GM21717 (cell line): ENCODE results near the gene LEFTY1.

Source experiments
- ATAC-seq: cut with Tn5 transposase; IDR thresholded peaks from one replicate; pipeline ENCODE4 v1.9.1; 2021; ENCODE audit warnings: mild to moderate bottlenecking, moderate library complexity; ENCODE audit not compliant: unreplicated experiment

LEFTY1 gene

GRCh38 chr1:225917101-225917500 is 28.2 kb upstream of the LEFTY1 start:
- ATAC-seq: no peak

DNA sequence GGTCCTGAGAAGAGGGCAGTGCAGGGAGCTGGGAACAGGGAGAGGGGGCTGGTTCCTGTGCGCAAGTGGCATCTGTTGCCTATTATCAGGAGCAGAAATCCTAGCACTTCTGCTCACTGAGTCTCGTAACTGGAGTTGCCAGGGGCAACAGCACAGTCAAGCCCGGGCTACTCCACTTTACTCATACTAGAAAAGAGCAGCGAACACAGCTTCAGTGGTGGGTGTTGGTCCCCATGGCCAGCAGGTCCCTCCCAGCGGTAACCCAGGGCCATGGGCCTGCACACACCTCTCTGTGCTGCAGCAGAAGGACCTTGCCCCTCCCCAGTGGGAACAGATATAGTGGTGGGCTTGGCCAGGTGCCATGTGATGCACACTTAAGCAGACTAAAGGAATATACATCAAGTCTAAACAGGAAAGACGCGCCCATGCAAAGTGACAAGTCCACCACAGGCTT is 26.6 kb upstream of the LEFTY1 start:
- ATAC-seq: no peak

DNA sequence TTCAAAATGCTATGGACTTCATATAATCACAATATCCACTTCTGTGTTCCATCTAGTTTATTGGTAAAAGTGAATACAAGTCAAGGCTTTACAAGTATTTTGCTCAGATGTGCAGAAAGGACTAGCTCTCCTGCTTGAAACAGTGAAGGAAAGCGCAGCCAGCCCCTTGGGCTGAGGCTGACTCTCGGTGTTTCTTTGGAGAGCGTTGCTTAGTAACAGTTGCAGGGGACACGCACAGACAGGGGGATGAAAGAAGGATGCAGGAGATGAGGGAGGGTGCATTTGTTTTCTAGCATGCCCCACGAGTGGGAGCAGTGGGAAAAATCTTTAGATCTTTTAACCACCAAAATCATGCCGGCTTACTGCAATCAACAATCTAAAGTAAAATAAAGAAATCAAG is 26.0 kb upstream of the LEFTY1 start:
- no peak for ATAC-seq

- ATAC-seq: no peak
Measured at GRCh38 chr1:225914391-225914790, 25.4 kb upstream of the LEFTY1 start.

DNA sequence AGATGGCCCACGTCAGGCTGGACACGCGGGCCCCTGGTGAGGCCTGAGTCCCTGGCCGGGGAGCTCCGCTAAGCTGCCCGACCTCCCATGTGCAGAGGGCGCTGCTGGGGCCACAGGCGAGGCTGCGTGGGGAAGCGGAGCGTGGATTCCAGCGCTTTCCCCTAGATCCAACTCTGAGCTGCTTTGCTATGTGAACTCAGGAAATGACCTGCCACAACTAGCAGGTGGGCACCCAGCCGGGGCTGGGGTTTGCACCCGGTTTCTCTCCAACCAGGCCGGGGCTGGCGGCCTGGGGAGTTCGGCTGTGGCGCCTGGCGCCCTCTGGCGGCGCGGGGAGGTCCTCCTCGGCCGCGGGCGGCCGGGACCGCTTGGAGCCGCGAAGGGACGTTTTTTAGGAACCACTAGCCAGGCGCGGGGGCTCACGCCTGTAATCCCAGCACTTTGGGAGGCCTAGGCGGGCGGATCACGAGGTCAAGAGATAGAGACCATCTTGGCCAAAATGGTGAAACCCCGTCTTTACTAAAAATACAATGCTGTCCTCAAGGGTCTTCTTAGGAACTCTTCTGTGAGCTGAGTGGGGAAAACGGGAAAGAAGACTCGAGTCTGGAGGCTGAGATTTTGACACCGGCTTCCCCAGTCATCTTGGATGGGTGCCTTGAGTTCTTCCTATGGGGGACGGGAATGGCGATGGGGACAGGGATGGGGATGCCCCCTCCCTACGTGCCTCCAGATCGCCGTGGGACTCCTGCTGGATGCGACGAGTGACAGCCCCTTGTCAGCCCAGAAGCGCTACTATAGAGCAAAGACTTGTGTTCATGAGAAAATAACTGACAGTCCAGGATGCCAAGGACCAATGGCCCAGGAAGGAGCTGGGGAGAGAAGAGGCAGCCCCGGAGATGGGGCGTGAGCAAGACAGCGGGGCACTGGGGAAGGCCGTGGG is 22.5 kb upstream of the LEFTY1 start:
- peak; percentile 74 for ATAC-seq

- ATAC-seq: no peak
Measured at GRCh38 chr1:225909477-225909876, 20.5 kb upstream of the LEFTY1 start.

- no peak for ATAC-seq
Measured at GRCh38 chr1:225908773-225909172, 19.8 kb upstream of the LEFTY1 start.

GRCh38 chr1:225908013-225908640 is 19.2 kb upstream of the LEFTY1 start:
- no peak for ATAC-seq

GRCh38 chr1:225907341-225907740 is 18.4 kb upstream of the LEFTY1 start:
- ATAC-seq: no peak

- no peak for ATAC-seq
Measured at GRCh38 chr1:225906467-225906866, 17.5 kb upstream of the LEFTY1 start.

- no peak for ATAC-seq
Measured at GRCh38 chr1:225903623-225904022, 14.7 kb upstream of the LEFTY1 start.

GRCh38 chr1:225899044-225899925 is 10.3 kb upstream of the LEFTY1 start:
- no peak for ATAC-seq

- no peak for ATAC-seq
Measured at GRCh38 chr1:225897595-225898514, 8.9 kb upstream of the LEFTY1 start.

DNA sequence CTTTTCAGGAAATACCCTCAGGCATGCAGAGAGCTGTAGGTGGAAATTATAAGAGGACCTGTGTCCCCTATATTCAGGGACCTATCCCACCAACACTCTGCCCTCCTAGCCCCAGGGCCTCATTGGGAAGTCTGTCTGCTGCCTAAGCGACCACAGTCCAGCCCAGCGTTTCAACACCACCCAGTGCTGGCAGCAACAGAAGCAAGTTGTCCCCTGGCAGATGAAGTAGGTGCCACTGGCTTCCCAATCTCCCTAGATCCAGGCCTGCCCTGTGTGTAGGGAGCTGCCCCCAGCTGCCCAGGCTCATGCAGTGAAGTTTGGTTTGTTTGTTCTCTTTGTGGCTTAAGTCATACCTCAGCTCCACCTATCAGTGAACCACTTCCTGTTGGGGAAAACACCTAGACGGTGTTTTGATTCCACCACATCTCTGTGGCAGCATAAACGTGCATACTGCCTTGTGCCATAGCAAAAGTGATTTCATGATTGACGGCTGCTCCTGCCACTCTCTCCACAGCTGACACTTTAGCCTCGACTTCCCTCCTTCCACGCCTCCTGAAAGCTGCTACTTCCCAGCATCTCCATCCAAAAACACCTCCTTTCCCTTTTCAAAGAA is 8.1 kb upstream of the LEFTY1 start:
- ATAC-seq: peak; percentile 100

DNA sequence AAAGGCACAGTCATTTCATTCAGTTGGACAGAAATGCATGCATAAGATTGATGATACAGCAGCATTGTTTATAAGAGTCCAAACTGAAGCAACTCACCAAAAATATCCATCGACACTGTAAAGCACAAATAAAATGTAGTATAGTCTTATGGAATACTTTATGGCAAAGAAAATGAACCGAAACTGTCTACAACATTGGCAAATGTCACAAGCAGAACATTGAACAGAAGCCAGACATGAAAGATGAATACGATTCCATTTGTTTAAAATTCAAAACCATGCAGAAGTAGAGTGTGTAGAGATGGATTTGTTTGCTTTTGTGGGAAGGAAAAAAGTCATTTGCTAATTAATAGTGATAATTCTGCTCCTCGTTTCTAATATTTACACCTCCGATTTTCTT is 7.5 kb upstream of the LEFTY1 start:
- ATAC-seq: no peak

- no peak for ATAC-seq
Measured at GRCh38 chr1:225892307-225892706, 3.4 kb upstream of the LEFTY1 start.

DNA sequence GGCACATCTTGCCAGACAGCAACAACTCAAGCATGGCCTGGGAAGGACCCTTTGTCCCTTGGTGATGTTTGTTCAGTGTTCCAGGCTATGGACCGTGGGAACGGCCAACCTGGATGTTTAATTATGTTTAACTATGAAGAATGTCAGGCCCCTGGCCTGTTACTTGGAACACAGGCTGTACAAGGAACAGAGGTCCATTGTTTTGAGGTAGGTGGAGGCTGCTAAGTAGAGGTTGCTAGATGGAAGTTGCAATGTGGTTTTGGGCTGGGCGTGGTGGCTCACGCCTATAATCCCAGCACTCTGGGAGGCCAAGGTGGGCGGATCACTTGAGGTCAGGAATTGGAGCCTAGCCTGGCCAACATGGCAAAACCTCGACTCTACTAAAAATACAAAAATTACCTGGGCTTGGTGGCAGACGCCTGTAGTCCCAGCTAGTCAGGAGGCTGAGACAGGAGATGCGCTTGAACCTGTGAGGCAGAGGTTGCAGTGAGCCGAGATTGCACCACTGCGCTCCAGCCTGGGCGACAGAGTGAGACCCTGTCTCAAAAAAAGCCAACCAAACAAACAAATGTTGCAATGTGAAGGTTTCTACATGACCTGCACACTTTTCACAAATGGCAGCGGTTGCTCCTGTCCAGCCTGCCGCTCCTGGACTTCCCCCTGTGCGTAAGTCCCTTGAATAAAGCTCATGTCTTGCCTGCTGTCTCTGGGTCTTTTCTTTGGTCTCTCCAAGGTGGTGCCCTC is 2.5 kb upstream of the LEFTY1 start:
- no peak for ATAC-seq

- no peak for ATAC-seq
Measured at GRCh38 chr1:225890346-225891228, 1.6 kb upstream of the LEFTY1 start.
